ENCODE results near the gene DNAJC1.

- TF ChIP-seq CTCF (IDR thresholded peaks at IDR 0.05; ENCODE audit: insufficient read depth, low read depth, low read length) (no peak), EZH2 (IDR thresholded peaks at IDR 0.05; ENCODE audit: insufficient read depth, low read length) (no peak)
Observed at GRCh38 chr10:21830037-21830436, 173.5 kb downstream of the DNAJC1 start.

Data from astrocyte (in vitro differentiated cells and primary cell).